Neutrophil (primary cell): ENCODE measurements around the gene SELPLG.

Source experiments
- H3K27ac ChIP-seq: fragments of 200-600 bp; sonication (generic); 2 replicates; pipeline ENCODE4 v1.5.1; 2016; ENCODE audit warnings: mild to moderate bottlenecking, moderate library complexity
- H3K27me3 ChIP-seq: fragments of 200-600 bp; sonication (generic); 2 replicates; pipeline ENCODE4 v1.6.0; 2016; ENCODE audit warnings: mild to moderate bottlenecking
- H3K36me3 ChIP-seq: fragments of 200-600 bp; sonication (generic); 2 replicates; pipeline ENCODE4 v1.5.1; 2017
- H3K4me1 ChIP-seq, 2 experiments: fragments of 200-600 bp in 1 of 2; sonication (generic) in 1 of 2; 1 replicate in 1 of 2; 2 replicates in 1 of 2; pipeline versions ENCODE4 v1.5.1 to v1.6.1; 2013 to 2016; ENCODE audit warnings: low read depth in 1 of 2, low read length in 1 of 2, mild to moderate bottlenecking in 1 of 2, moderate library complexity in 1 of 2; ENCODE audit not compliant: control insufficient read depth in 1 of 2, insufficient read depth in 1 of 2
- H3K4me3 ChIP-seq, 2 experiments: fragments of 200-600 bp in 1 of 2; sonication (generic) in 1 of 2; 1 replicate in 1 of 2; 2 replicates in 1 of 2; pipeline ENCODE4 v1.5.1; 2013 to 2016; ENCODE audit warnings: low read depth in 1 of 2, low read length in 1 of 2, mild to moderate bottlenecking in 1 of 2, moderate library complexity in 1 of 2
- H3K9me3 ChIP-seq: fragments of 200-600 bp; sonication (generic); 2 replicates; pipeline ENCODE4 v1.5.1; 2016
- TF ChIP-seq, protein P1 (sequence below): fragments of 200-600 bp; sonication (generic); IDR thresholded peaks from 2 replicates; pipeline ENCODE4 v1.5.1; 2016; ENCODE audit warnings: antibody characterized with exemption

SELPLG gene

DNA sequence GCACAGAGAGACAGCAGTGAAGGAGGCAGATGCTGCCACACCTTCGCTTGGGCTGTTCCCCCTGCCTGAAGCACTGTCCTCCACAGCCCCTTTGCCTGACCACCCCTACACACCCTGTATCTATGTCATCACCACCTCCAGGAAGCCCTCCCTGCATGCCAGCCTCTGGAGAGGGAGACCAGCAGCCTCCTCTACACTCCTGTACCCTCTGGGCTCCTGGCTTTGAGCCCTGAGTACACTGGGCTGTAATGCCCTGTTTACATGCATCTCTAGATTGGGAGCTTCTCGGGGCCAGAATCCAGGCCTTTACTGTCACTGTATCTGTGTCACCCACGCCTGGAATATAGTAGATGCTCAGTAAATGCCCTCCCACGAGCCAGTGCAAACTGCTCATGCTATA, 30.0 kb downstream of the SELPLG start:
- no peaks in the 10 kb centered on the region for H3K9me3 ChIP-seq
- no peak overlapping the region for H3K4me3 ChIP-seq
- no peaks in the 10 kb centered on the region for H3K36me3 ChIP-seq
- no peaks in the 10 kb centered on the region for H3K4me1 ChIP-seq
- TF ChIP-seq, protein P1, sequence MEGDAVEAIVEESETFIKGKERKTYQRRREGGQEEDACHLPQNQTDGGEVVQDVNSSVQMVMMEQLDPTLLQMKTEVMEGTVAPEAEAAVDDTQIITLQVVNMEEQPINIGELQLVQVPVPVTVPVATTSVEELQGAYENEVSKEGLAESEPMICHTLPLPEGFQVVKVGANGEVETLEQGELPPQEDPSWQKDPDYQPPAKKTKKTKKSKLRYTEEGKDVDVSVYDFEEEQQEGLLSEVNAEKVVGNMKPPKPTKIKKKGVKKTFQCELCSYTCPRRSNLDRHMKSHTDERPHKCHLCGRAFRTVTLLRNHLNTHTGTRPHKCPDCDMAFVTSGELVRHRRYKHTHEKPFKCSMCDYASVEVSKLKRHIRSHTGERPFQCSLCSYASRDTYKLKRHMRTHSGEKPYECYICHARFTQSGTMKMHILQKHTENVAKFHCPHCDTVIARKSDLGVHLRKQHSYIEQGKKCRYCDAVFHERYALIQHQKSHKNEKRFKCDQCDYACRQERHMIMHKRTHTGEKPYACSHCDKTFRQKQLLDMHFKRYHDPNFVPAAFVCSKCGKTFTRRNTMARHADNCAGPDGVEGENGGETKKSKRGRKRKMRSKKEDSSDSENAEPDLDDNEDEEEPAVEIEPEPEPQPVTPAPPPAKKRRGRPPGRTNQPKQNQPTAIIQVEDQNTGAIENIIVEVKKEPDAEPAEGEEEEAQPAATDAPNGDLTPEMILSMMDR = no peak
- H3K27ac ChIP-seq = no peak overlapping the region
- H3K27me3 ChIP-seq = peaks cover 2% of the 10 kb centered on the region

DNA sequence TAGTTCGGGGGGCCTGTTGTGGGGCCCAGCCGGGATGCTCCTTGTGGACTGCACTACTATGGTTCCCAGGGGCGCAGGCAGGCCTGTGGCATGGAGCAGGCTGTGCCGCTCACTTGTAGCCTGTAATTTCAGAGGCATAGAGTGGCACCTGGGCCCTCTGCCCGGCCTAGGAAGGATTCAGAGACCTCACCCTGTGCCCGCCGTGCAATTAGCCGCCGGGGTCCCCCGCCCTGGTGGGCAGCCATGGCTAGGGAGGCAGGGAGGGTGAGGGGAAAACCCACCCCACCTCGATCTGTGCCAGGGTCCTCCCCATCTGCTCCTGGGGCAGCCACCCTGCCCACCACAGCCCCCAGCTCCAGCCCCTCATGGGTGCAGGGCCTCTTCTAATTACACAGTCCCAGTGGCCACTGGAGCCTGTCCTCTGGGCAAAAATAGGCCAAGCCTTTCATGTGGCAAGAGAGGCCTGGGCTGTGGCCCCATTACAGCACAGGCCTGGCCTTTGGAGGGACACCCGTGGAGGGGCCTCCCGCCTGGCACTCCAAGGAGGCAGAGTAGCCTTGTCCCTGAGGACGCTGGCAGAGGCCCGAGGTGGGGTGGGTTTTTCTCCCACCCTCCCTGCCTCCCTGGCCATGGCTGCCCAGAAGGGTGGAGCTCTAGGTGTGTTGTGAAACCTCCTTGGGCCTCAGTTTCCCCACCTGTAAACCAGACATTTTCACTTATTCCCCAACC, 30.6 kb downstream of the SELPLG start:
- Histone ChIP-seq H3K27me3 (peaks cover 2% of the 10 kb centered on the region), H3K4me3 (no peak overlapping the region), H3K4me1 (no peaks in the 10 kb centered on the region), H3K9me3 (no peaks in the 10 kb centered on the region), H3K36me3 (no peaks in the 10 kb centered on the region), H3K27ac (no peak overlapping the region)
- TF ChIP-seq, protein P1 = no peak

DNA sequence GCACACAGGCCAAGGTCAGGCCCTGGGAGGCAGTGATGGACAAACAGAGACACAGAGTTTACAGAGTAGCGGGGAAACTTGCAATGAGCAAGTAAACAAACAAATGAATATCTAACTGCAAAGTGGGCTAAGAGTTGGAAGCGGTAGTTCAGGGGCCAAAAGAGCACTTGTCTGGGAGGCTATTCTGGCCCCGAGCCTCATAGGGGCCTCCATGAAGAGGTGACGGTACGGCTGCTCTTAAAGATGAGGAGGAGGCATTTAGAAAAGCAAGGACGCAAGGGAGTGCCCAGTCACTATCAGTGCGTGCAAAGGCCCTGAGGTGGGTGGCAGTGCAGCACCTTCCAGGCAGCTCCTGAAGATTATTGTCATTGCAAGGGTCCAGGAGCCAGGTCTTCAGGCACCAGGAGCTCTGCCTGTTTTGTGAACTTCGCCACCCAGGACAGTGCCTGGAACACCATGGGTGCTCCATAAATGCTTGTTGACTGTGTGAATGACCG, 31.4 kb downstream of the SELPLG start:
- TF ChIP-seq, protein P1 = no peak
- no peak overlapping the region for H3K27ac ChIP-seq
- no peaks in the 10 kb centered on the region for H3K4me1 ChIP-seq
- peaks cover 8% of the 10 kb centered on the region for H3K27me3 ChIP-seq
- no peaks in the 10 kb centered on the region for H3K36me3 ChIP-seq
- no peaks in the 10 kb centered on the region for H3K9me3 ChIP-seq
- H3K4me3 ChIP-seq = no peak overlapping the region

DNA sequence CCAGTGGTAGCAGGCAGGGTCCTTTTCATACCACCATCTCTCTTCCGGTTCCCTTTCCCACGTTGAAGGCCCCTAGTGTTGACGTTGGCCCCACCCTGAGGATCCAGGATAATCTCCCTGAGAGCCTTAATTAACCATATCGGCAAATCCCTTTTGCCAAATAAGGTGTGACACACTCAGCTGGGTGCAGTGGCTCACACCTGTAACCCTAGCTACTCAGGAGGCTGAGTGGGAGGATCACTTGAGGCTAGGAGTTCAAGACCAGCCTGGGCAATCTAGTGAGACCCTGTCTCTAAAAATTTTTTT, 33.0 kb downstream of the SELPLG start:
- Histone ChIP-seq H3K27ac (no peak overlapping the region), H3K4me1 (no peaks in the 10 kb centered on the region), H3K36me3 (no peaks in the 10 kb centered on the region), H3K27me3 (peaks cover 8% of the 10 kb centered on the region), H3K9me3 (no peaks in the 10 kb centered on the region), H3K4me3 (no peak overlapping the region)
- TF ChIP-seq, protein P1 = no peak

DNA sequence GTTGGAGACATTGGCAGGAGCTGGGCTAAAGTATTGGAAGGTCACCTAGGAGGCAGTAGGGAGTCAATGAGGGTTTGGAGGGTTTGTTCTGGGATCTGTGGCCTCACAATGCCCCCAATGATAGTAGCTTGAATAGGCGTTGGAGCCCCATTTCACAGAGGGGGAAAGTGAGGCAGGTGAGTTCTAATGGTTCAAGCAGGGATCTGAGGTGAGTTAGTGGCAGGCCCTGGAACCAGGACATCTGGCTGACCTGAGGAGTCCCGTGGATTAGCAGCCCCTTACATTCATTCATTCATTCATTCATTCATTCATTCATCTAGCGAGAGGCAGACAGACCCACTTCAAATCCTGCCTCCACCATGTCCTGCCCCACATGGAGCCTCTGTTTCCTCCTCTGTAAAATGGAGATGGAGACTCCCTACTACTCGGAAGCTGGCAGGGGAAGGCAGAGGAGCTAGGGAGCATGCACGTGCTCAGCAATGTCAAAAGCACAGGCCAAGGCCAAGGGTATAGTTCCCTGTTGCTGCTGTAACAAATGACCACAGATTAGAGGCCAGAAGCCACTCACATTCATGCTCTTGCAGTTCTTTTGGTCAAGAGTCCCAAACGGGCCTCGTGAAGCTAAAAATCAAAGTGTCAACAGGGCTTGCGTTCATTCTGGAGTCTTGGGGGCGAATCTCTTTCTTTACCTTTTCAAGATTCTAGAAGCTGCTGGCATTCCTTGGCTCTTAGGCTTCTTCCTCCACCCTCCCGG, 33.6 kb downstream of the SELPLG start:
- Histone ChIP-seq H3K9me3 (no peaks in the 10 kb centered on the region), H3K4me1 (no peaks in the 10 kb centered on the region), H3K4me3 (no peak overlapping the region), H3K27me3 (peaks cover 8% of the 10 kb centered on the region), H3K27ac (no peak overlapping the region), H3K36me3 (no peaks in the 10 kb centered on the region)
- TF ChIP-seq, protein P1 = no peak
